ENCODE data around the gene CCDC7.

Gene CCDC7

DNA sequence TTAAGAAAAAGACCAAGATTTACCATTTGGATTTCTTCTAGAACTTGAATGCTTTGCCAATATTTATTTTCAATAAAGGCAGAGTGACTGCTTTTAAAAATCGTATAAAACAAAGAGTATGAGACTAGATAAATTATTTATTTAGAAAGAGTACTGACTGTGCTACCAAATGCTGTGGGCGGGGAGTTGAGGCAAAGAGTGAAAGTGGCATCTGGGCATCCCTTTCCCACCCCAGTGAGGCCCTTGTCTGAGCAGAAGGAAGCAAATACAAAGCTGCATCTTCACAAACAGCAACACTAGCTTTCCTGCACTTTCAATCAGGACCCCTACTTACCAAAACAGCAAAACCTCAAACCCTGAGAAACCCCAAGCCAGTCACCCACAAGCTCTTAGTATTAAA, 477.2 kb downstream of the CCDC7 start:
- in situ Hi-C loops (cut with MboI; ENCODE audit: low sequenced_read_pairs): no loop called here

DNA sequence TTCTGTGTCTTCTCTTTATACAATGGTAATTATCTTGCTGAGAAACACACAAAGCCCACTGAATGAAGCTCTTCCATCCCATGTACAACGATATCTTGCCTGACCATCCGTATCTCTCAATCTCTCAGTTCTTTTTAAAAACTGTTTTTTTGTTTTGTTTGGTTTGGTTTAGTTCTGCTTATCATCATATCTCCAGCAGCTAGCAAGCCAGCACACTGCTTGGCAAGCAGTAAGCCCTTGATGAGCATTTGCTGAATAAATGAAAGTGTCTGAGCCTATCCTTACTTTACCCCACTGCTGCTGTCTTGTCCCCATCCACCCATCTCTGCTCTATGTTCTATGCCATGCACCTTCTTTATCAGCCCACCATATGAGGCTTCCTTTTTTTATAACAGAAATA, 477.9 kb downstream of the CCDC7 start:
- in situ Hi-C loops (cut with MboI; ENCODE audit: low sequenced_read_pairs): no loop called here
